Amygdala (tissue), 56 donors: ENCODE data around the gene RHBDL2.
A peak's percentile ranks its signal among the peaks of the same experiment; 100 is the strongest.
"Not testable (repeated sequence)": the region's sequence is repeated elsewhere in the genome, so short reads cannot be mapped to it uniquely, and the experiment has no call there.

Experiments used
- DNase-seq, 56 donors: peaks; one replicate each; lab custom pipeline; 2025; lab: John Stamatoyannopoulos, UW

Gene RHBDL2

DNA sequence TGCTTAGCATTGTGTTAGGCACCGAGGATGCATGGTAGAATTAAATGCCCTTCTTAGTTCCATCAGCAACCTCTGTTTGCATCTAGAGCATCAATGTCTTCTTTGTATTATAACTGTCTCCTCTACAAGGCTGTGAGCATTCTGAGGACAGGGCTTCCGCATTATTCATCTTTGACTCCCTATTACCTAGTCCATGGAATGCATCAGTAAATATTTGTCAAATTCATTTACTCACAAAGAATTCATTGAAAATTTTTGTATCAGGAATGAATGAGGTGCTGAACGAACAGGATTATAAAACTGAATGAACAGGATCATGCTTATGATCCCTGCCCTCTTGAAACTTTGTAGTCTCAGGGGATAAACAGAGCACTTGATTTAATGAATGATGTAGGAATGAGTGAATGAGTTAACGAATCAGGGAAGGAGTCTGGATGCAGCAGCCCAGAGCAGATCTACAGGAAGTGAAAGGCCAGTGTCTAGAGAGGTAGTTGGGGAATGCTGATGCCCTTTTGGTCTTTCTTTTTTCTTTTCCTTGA is 2.8 kb downstream of the RHBDL2 start:
- no peak for DNase-seq

DNA sequence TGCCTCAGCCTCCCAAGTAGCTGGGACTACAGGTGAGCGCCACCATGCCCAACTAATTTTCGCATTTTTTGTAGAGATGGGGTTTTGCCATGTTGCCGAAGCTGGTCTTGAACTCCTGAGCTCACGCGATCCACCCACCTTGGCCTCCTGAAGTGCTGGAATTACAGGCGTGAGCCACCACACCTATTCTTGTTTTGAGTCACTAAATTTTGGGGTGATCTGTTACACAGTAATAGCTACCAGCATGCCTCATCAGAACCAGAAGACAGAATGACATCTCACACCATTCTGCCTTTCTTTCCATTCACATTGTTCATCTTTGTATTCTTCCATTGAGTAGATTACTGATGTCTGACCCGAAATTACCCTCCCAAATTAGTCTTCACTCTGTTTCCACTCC is 9.1 kb downstream of the RHBDL2 start:
- no peak for DNase-seq

GRCh38 chr1:38929476-38929875 is 12.2 kb downstream of the RHBDL2 start:
- DNase-seq = peak in 54 of 56 donors; percentile 22 to 95 (median 79)

GRCh38 chr1:38929054-38929453 is 12.6 kb downstream of the RHBDL2 start:
- DNase-seq = peak in 1 of 56 donors; percentile 46

GRCh38 chr1:38926091-38926490 is 15.5 kb downstream of the RHBDL2 start:
- DNase-seq = peak in 16 of 56 donors; percentile 2 to 49 (median 22)

- DNase-seq = no peak
Measured at GRCh38 chr1:38925391-38925790, 16.2 kb downstream of the RHBDL2 start.

DNA sequence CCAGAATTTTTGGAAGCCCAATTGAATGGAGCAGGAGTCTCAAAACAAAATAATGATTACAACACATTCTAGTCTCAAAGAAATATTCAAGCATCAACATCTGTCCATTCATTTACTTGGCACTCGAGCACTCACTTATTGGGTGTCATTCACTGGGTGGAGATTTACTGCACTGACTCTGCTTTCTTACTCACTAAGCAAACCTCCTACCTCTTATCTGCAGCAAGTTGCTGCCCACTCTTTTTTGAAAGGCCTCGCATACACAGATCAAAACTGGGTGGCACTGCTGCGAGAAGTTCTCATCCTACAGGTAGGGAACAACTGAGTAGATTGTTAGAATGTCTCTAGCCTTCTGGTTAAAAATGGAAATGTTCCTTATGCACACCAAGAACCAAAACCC is 18.0 kb downstream of the RHBDL2 start:
- DNase-seq = peak in 6 of 56 donors; percentile 0 to 27 (median 6)

- peak in 41 of 56 donors; percentile 5 to 76 (median 33) for DNase-seq
Measured at GRCh38 chr1:38919130-38919529, 22.5 kb downstream of the RHBDL2 start.

- peak in 3 of 56 donors; percentile 21 to 35 (median 33) for DNase-seq
Measured at GRCh38 chr1:38918568-38918967, 23.1 kb downstream of the RHBDL2 start.

DNA sequence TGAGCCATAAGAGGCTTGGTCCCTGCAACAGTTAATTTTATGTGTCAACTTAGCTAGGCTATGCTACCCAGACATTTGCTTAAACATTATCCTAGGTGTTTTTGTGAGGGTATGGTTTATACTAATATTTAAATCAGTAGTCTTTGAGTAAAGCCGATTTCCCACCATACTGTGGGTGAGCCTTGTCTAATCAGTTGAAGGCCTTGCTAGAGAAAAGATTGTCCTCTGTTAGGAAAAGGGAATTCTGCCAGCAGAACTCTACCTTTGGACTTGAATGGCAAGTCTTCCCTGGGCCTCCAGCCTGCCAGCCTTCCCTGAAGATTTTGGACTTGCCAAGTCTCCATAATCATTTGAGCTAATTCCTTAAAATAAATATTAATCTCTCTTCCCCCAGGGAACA is 23.9 kb downstream of the RHBDL2 start:
- DNase-seq = no peak

DNA sequence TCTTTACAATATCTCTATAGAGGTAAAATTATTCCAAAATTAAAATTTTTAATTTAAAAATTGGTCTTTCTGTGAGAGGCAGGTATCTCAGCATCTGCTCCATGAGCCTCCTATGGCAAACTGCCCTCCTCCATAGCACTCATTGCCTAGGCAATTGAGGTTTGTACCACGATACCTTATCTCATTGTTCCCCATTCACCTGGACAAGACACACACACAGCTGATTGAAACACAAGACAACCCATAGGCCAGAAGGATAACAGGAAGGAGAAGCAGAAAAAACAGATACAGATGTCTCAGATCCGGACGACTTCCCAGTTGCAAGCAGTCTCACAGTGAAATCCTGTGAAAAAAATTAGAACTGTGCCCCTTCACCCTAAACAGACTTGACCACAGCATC is 24.3 kb downstream of the RHBDL2 start:
- DNase-seq = no peak

GRCh38 chr1:38915352-38915948 is 26.2 kb downstream of the RHBDL2 start:
- DNase-seq = no peak

GRCh38 chr1:38914908-38915307 is 26.7 kb downstream of the RHBDL2 start:
- DNase-seq = not testable (repeated sequence)

DNA sequence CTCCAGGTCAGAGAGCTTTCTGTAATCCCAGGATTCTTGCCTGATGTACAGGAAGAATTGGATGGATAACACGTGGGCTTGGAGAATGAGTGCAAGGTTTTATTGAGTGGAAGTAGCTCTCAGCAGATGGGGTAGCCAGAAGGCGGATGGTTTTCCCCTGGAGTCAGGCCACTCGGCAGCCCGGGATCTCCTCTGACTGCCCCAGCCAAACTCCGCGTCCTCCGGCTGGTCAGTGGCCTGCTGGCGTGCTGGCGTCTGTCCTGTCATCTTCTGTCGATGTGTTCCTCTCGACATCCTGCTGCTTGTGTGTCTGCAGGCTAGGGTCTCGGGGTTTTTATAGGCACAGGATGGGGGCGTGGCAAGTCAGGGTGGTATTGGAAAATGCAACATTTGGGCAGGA is 32.8 kb downstream of the RHBDL2 start:
- no peak for DNase-seq

DNA sequence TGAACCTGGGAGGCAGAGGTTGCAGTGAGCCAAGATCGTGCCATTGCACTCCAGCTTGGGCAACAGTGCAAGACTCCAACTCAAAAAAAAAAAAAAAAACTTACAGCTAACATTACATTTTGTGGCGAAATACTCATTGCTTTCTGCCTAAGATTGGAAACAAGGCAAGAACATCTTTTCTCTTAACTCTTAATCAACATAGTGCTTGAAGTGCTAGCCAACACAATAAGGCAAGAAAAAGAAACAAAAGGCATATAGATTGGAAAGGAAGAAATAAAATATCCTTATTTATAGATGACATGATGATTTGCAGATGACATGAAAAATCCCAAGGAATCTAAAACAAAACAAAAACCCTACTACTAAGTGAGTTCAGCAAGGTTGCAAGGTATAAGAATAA is 35.6 kb downstream of the RHBDL2 start:
- DNase-seq = no peak

- no peak for DNase-seq
Measured at GRCh38 chr1:38899560-38899959, 42.1 kb downstream of the RHBDL2 start.

DNA sequence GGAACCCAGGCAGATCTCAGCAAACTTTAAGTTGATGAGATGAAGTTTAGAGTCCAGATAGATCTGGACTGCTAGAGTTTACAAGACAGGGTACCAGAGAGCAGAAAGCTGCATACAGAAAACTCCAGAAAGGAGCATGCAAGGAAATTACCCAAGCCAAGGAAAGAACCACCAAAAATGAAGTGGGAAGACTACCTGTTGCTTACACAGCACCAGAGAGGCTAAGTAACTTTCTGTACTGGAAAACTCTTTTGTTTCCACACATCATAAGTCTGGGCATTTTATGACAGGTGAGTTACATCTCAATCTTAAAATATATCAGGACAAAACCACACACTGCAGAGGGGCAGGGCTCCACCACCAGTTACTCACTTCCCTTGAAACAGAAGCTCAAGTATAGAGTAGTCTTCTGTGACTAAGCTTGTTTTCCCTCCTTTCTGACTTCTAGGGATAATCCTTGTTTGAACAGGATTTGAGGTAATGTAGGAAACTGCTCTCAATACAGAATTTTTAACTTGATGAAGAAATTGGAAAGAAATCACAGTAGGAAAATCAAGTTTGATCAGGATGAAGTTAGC is 42.9 kb downstream of the RHBDL2 start:
- DNase-seq = no peak

DNA sequence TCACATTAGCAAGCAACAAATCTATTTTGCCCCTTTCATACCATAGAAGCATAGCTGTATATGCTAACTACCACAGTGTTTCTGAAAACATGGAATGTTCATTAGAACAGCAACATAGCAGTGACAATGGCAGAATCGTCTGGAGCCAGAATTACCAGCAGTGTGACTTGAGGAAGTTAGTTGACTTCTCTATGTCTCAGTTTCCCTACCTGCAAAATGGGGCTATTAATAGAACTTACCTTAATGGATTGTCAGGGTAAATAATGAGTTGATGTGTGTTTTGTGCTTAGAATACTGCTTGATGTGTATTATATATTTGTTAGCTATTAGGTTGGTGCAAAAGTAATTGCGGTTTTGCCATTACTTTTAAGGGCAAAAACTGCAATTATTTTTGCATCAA is 45.5 kb downstream of the RHBDL2 start:
- DNase-seq = no peak

DNA sequence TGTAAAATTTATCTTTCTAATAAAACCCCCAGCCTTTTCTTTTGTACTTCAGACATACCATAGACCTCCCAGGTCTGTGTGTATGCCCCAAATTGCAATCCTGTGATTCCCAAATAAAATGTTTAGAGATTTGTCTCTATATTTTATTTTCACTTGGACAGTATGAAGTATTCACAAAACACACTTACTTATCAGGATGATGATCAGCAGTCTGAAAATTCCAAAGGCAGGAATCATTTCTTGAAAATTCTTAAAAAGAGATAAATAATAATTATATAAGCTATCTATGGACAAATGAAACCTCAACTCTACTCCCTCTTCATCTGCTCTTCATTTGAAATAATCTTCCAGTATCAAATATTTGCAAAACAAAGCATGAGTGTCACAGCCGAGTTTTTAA is 48.7 kb downstream of the RHBDL2 start:
- no peak for DNase-seq

- DNase-seq = no peak
Measured at GRCh38 chr1:38891753-38892152, 49.9 kb downstream of the RHBDL2 start.

- no peak for DNase-seq
Measured at GRCh38 chr1:38889589-38889988, 52.0 kb downstream of the RHBDL2 start.
